ENCODE results near the gene CCDC9B. TPM values are rescaled to one million over a fixed set of nuclear protein-coding genes. Genes with fewer than 3 reads are reported as not detected.

CCDC9B gene
- total RNA-seq, 1 experiment from 2014 or later: 9.4 TPM

DNA sequence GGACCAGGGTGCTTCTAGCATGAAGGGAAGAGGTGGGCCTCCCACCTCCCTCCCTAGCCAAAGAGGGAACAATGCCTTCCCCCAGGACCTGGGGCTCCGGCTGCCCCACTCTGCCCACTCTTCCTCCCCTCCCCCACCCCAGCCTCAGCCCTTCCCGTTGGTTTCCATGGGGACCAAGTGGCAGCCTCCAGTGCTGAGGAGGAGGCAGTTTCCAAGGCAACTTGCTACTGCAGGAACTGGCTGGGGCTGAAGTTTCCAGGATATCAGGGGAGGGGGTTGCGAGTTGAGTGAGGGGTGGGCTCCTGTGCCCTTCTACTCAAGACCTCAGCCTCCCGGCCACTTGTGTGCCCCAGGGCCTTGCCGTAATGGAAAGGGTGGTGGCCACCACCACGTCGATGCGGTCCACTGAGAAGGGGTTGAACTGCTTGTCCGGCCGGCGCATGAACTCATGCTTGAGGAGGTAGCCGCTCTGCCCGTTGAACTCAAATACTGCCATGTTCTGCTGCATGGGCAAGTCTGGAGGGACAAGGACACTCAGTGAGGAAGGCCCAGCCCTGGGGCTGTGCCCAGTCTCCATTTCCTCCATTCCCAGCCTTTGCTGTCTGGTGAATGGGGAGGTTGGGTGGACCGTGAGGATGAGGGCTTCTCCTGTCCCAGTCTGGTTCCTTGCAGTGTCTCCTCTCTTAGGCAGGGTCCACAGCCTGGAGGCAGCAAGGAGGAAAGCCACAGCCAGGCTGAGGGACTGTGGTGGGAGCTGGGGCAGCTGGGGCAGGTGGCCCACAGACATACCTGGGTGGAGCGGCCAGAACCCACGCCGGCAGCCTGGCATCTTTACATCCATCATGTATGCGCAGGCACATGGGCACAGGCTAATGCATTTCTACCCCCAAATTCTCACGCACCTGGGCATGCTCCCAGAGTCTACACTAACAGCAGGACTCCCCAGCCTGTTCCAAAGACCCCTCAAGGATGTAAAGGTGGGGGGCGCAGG lies 46.5 kb downstream of the CCDC9B start:
- no peak for DNase-seq (ENCODE audit: extremely low read depth, low read depth)

GRCh38 chr15:40293006-40293405 lies 47.7 kb downstream of the CCDC9B start:
- DNase-seq (ENCODE audit: extremely low read depth, low read depth): no peak

- DNase-seq (ENCODE audit: extremely low read depth, low read depth): no peak
Observed at GRCh38 chr15:40292246-40292645, 48.5 kb downstream of the CCDC9B start.

DNA sequence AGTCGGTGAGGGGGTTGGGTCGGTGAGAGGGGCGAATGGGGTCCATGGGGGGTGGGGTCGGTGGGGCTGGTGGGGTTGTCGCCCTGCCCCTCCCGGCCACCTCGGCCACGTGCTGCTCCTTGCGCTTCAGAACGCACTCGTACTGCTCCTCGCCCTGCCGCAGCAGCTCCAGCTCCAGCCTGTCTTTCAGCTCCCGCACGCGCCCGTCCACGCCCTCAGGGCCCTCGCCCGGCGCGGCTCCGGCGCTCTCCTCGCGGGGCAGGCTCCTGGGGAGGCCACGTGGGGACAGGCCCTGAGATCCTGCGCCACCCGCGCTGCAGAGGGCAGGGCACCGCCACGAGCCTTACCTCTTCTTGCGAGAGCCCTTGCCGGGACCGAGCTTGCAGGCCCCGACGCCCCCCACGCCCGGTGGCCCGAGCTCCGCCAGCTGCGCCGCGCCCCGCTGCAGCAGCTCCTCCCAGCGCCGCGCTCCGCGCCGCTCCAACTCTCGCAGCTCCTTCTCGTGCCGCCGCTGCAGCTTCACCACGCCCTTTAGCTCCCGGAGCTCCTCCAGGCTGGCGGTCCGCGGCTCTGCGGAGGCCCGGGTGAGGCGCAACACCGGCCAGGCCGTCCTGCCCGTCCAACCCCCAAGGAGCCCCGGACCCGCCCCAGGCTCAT lies 49.7 kb downstream of the CCDC9B start:
- DNase-seq (ENCODE audit: extremely low read depth, low read depth): peak; percentile 48

DNA sequence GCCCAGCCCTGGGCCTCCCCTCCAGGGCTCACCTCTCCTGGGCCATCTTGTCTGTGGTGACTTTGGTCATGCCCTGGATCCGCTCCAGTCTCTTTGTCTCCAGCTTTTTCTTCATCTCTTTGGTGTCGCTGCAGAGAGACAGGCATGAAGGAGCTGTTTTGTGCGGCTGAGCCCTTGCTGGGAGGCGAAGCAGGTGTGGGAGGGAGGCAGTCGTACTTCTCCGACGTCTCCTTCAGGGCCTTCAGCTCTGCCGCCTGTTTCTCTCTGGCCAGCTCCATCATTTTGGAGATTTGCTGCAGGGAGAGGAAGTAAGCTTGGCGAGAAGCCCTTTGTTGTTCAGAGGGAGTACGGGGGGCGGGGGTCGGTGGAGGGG lies 50.2 kb downstream of the CCDC9B start:
- no peak for DNase-seq (ENCODE audit: extremely low read depth, low read depth)

DNA sequence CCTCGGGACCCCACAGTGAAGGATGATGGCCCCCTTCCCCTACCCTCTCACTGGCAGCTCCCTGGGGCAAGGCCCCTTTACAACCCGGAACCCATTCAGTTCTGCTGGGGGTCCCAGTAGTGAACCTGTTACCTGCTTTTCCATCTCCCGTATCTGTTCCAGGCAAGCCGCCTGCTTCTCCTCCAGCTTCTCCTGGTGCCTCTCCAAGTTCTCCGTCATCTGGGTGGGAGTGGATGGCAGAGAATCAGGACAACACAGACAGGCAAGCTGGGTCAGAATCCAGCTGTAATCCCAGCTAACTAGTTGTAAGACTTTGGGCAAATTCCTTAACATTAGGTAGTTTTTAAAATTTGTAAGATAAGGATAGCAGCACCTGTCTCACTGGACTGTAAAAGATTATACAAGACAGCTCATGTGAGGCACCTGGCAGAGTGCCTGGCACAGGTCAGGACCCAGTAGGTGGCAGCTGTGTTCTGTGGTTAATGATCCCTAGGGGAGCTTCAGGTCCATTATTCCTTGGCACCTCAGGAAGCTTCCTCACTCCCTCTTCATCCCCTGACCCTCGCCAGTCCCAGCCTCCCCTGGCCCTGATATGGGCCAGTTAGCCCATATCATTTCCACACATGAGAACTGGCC lies 51.5 kb downstream of the CCDC9B start:
- no peak for DNase-seq (ENCODE audit: extremely low read depth, low read depth)

- DNase-seq (ENCODE audit: extremely low read depth, low read depth): peak; percentile 59
Observed at GRCh38 chr15:40287968-40288367, 52.8 kb downstream of the CCDC9B start.

DNA sequence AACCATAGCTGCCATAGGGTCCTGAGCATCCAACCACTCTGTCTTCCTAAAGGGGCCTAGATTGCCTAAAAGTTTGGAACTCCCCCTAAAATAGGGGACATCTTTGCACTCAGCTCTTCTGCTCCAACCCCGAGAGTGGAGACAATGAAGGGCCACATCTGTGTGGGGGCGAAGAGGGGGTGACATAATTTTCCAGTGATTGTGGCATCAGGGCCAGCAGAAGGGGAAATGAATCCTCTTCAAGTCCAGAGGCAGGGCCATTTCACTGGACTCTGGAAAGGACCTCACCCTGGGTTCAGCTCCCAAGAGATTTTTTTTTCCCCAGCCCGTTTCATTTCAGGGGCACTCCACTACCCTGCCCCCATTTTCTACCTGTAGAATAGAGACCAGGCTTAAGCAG lies 53.2 kb downstream of the CCDC9B start:
- DNase-seq (ENCODE audit: extremely low read depth, low read depth): no peak

DNA sequence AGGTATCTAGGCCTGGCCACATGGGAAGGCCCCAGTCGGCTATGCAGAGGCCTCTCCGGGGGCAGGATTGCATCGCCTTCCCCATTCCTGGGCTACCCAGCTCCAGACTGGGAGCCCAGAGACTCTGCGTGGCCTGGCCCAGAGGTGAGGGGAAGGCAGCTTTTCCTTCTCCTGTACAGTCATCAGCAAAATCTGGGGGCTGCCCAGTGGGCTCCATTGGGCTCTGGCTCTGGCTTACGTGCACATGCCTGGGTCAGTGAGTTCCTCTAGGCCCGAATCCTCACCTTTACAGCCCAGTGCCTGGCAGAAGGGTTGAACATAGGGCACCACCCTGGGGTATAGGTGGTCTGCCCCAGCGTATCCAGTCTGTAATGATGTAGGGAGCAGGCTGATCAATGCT lies 53.9 kb downstream of the CCDC9B start:
- DNase-seq (ENCODE audit: extremely low read depth, low read depth): no peak

DNA sequence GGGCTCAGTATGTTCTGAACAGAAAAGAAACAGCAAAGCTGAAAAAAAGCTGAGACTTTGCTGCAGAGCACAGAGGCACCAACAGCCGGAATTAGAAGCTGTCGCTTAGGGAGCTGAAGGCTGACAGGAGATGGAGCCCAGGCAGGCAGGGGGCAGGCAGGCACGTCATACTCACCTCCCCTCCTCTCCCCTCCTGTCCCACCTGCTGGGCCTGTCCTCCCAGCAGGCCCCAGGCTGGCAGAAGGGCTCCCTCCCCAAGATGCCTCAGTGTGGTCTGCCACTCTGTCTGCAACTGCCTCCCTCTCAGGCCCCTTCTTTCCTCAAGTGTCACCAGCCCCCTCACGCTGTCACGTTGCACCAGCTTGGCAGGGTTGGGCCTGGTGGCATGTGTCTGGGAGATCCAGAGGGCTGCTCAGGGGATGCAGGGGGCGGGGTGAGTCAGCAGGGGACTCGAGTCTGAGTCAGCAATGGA lies 54.6 kb downstream of the CCDC9B start:
- DNase-seq (ENCODE audit: extremely low read depth, low read depth): no peak

GRCh38 chr15:40285554-40286011 lies 55.2 kb downstream of the CCDC9B start:
- DNase-seq (ENCODE audit: extremely low read depth, low read depth): no peak

DNA sequence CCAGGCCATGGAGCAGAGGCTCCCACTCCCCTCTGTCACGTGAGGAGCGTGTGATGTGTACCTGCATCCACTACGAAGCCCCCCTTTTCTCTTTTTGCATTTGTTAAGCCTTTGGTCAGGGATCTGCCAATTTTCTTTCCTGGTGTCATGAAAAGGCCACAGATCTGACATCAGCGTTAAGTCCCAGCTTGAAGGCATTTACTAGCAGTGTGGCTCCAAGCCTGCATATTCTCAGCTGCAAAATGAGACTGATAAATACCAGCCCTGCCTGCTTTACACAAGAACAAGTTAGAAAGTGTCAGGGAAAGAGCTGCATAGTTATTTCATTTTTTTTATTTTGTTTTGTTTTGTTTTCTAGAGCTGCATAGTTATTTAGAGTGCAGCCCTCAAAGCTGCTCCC lies 55.6 kb downstream of the CCDC9B start:
- no peak for DNase-seq (ENCODE audit: extremely low read depth, low read depth)

DNA sequence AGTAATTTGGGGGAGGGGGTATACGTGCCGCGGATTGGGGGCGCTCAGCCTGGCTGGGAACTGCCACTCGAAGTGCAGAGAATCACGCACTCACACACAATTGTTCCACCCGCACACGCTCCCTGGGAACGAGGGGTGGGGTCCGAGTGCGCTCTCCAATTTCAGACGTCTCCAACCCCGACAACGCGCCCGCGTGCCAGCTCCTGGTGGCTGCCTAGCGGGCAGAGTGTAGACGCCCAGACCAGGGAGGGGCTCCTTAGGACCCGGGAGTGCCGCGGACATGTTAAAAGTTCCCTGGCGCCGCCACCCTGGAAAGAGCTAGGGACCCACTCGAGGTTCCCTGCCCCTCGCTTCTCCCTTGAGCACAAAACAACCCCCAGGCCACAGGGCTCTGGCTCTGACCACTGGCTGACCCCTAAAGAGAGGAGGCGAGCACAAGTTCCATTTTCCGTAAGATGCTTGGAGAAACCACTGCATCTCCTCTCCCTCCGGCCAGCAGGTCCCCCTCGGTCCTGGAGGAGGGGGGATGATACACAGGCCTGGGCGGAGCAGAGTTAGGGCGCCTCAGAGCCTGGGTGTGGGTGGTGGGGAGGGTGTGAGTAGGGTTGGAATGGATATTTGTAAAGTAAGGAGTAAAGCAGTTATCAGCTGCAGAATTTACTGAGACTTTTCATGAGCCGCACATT lies 57.0 kb downstream of the CCDC9B start:
- DNase-seq (ENCODE audit: extremely low read depth, low read depth): no peak

- DNase-seq (ENCODE audit: extremely low read depth, low read depth): no peak
Observed at GRCh38 chr15:40282869-40283614, 57.7 kb downstream of the CCDC9B start, which contains the start of gene ANKRD63. Gene ANKRD63, minus strand, starts transcription at chr15:40283064. Its CDS starts 478 bp downstream, at chr15:40282586.

- DNase-seq (ENCODE audit: extremely low read depth, low read depth): no peak
Observed at GRCh38 chr15:40282147-40282868, 58.4 kb downstream of the CCDC9B start.

DNA sequence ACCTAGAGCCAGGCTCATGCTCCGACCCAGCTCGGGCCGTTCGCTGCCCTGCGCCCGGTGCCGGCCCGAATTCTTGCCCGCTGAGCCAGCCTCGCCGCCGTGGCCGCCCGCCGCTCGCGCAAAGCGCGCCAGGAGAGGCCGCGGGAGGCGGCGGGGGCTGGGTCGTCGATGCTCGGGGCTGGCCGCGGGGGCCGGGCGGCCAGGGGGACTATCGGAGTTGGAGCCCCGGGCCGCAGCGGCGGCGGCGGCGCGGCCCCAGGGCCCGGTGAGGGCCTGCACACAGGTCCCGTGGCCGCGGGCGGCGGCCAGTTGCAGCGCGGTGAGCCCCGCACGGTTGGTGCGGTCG lies 59.0 kb downstream of the CCDC9B start:
- no peak for DNase-seq (ENCODE audit: extremely low read depth, low read depth)

Data from NCI-H460 (cell line).